Measurements from ENCODE around the gene CBFA2T3.
"Not testable (repeated sequence)": the region's sequence is repeated elsewhere in the genome, so short reads cannot be mapped to it uniquely, and the experiment has no call there.

The CBFA2T3 gene

DNA sequence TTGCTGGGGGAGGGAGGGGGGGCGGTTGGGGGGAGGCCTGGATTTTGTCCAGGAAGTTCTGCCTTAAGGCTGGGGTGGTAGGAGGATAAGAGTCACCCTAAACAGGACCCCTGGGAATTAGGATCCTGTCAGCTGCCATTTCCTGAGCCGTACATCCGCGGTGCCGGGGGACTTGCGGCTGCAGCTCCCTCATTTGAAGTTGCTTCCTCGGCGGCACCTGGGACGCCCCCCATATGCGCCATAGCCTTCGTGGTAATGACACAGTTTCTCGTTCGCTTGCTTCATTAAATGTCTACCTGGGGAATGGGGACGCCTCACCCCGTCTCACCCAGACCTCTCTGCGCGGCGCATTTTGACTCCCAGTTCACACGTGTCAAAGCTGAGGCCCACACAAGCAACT lies 55.4 kb downstream of the CBFA2T3 start:
- H3K4me1 ChIP-seq (ENCODE audit: insufficient read depth, insufficient read length): peaks cover 47% of the 10 kb centered on the region
- no peak for TF ChIP-seq YY1 (IDR thresholded peaks at IDR 0.05; ENCODE audit: insufficient read depth, insufficient read length)
- TF ChIP-seq ZNF274 (IDR thresholded peaks at IDR 0.05; ENCODE audit: low read depth, low read length): no peak
- no peak for TF ChIP-seq SUZ12 (IDR thresholded peaks at IDR 0.05; ENCODE audit: extremely low read depth, insufficient read depth, insufficient read length)
- DNase-seq (ENCODE audit: low read depth, low spot score): no peak

DNA sequence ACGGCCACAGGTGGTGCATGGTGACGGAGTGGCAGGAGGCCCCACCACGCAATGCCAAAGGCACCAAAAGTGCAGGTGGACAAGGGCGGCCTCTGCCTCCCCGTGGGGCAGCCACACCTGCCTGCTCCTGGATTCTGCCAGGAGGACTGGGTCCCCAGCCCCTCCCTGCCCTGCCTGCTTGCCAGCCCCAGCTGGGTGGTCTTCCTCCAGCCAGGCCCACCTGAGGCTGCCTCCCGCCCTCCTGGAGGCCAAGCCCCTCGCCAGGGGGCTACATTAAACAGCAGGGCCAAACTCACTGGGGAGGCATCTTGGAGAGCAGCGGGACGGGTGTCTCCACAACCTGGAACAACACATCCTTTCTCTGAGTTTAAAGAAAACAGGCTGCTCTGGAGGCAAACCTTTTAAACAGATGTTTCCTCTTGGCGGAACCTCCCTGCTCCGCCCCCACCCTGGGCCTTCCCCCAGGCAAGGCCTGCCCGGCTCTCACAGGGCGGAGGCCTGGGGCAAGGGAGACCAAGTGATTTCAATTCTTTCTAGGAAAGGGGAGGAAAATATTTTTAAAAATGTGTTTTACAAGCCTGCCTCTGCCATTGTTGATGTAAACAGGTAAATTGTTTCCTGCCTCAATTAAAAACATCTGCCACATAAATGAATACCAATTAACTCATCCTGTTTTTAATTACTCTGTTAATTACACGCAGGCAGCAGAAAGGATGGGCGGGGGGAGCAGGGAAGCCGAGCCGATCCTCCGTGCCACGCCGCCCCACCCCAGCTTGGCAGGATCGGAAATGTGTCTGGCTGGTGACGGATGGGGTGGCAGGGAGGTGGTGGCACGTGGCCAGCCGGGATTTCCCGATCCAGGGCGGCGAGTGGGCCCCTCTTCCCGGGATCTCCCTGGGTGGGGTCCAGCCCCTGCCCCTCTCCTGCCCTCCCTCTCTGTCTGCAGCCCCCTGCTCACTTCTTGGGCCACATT lies 56.1 kb downstream of the CBFA2T3 start:
- peaks cover 2% of the 10 kb centered on the region for H3K27me3 ChIP-seq (ENCODE audit: insufficient read depth, insufficient read length)
- H3K36me3 ChIP-seq (ENCODE audit: insufficient read depth, insufficient read length, low read length): no peaks in the 10 kb centered on the region
- TF ChIP-seq YY1 (IDR thresholded peaks at IDR 0.05; ENCODE audit: insufficient read depth, insufficient read length) (no peak), SUZ12 (IDR thresholded peaks at IDR 0.05; ENCODE audit: extremely low read depth, insufficient read depth, insufficient read length) (no peak), ZNF274 (IDR thresholded peaks at IDR 0.05; ENCODE audit: low read depth, low read length) (no peak)
- H3K4me1 ChIP-seq (ENCODE audit: insufficient read depth, insufficient read length): peaks cover 46% of the 10 kb centered on the region
- peaks cover 20% of the 10 kb centered on the region for H3K9me3 ChIP-seq (ENCODE audit: insufficient read depth, low read length)
- no peak overlapping the region for H3K9ac ChIP-seq (ENCODE audit: insufficient read length, low read depth)
- H3K4me3 ChIP-seq (ENCODE audit: insufficient read length, low read depth): no peak overlapping the region
- no peak for DNase-seq (ENCODE audit: low read depth, low spot score)

More for the DNA sequence above, 55.4 kb downstream of the CBFA2T3 start:
- peaks cover 20% of the 10 kb centered on the region for H3K9me3 ChIP-seq (ENCODE audit: insufficient read depth, low read length)
- peaks cover 5% of the 10 kb centered on the region for H3K27me3 ChIP-seq (ENCODE audit: insufficient read depth, insufficient read length)
- H3K36me3 ChIP-seq (ENCODE audit: insufficient read depth, insufficient read length, low read length): no peaks in the 10 kb centered on the region
- H3K9ac ChIP-seq (ENCODE audit: insufficient read length, low read depth): no peak overlapping the region
- no peak overlapping the region for H3K4me3 ChIP-seq (ENCODE audit: insufficient read length, low read depth)

DNA sequence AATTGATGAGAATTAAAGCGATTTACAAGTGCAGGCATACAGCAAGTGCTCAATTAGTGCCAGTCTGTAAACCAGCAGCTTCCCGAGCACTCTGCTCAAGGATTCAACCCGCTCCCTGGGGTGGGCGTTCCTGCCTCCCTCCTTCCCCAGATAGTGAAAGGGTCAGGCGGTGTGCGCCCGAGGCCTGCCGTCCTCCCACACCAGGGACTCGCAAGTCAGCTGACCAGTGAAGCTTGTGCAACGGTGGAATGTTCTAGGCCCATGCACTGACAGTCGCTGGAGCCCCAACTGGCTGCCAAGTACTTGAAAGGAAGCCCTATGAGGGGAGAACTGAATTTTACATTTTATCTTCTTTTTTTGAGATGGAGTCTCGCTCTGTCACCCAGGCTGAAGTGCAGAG lies 57.1 kb downstream of the CBFA2T3 start:
- no peaks in the 10 kb centered on the region for H3K27me3 ChIP-seq (ENCODE audit: insufficient read depth, insufficient read length)
- H3K4me1 ChIP-seq (ENCODE audit: insufficient read depth, insufficient read length): peaks cover 40% of the 10 kb centered on the region
- no peak overlapping the region for H3K4me3 ChIP-seq (ENCODE audit: insufficient read length, low read depth)
- peaks cover 20% of the 10 kb centered on the region for H3K9me3 ChIP-seq (ENCODE audit: insufficient read depth, low read length)
- no peak for DNase-seq (ENCODE audit: low read depth, low spot score)
- no peak overlapping the region for H3K9ac ChIP-seq (ENCODE audit: insufficient read length, low read depth)
- no peak for TF ChIP-seq SUZ12 (IDR thresholded peaks at IDR 0.05; ENCODE audit: extremely low read depth, insufficient read depth, insufficient read length)
- TF ChIP-seq YY1 (IDR thresholded peaks at IDR 0.05; ENCODE audit: insufficient read depth, insufficient read length): no peak
- no peak for TF ChIP-seq ZNF274 (IDR thresholded peaks at IDR 0.05; ENCODE audit: low read depth, low read length)
- H3K36me3 ChIP-seq (ENCODE audit: insufficient read depth, insufficient read length, low read length): no peaks in the 10 kb centered on the region

DNA sequence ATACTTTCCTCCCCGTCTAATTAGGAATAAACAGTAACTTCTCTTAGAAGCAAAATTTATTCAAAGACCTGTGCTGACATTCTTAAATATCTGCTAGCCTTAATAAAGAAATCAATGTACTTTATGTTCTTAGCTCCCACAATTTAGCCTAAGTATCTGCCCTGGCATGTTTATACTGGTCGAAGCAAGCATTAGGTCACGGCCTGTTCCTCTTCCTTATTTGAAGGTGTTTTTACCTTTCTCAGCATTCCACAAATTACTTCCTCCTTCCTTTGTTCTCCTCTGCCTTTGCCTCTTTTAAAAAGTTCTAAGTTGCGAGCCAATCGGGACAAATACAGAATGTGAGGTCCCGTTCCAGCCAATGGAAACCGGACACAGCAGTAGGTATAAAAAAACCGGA lies 58.1 kb downstream of the CBFA2T3 start:
- not testable (repeated sequence) for H3K9ac ChIP-seq (ENCODE audit: insufficient read length, low read depth)

DNA sequence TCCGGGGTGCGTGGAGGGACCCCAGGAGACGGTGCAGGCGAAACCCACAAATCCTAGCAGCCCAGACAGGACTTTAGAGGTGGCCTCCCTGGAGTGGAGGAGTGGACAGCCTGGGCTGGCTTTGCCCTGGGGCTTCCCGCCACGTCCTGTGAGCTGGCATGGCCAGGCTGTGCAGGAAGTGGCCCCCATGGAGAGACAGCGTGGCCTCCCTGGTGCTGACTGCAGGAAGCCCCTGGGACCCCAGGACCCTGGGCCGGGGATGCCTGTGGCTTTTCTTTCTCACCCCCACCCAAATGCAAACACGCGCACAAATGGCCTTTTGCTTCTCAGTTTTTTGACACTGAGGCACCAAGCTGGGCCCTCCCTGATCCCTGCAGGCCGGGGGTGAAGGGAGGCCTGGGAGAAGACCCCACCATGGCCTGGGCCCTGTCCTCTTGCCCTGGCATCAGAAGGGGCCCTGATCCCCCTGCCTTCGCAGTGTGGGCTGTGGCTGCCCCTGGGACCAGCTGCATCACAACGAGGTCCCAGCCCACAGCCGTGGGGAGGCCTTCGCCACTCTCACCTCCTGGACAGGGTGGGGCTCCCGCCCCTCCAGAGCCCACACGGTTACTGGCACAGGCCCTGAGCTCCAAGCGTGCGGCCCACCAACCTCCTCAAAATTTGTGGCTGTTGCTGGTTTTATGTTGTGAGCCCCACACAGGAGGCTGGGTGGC lies 58.9 kb downstream of the CBFA2T3 start:
- DNase-seq (ENCODE audit: low read depth, low spot score): no peak
- Histone ChIP-seq H3K4me1 (ENCODE audit: insufficient read depth, insufficient read length) (peaks cover 25% of the 10 kb centered on the region), H3K9ac (ENCODE audit: insufficient read length, low read depth) (no peak overlapping the region), H3K9me3 (ENCODE audit: insufficient read depth, low read length) (peaks cover 24% of the 10 kb centered on the region), H3K27me3 (ENCODE audit: insufficient read depth, insufficient read length) (no peaks in the 10 kb centered on the region), H3K4me3 (ENCODE audit: insufficient read length, low read depth) (no peak overlapping the region), H3K36me3 (ENCODE audit: insufficient read depth, insufficient read length, low read length) (no peaks in the 10 kb centered on the region)
- TF ChIP-seq ZNF274 (IDR thresholded peaks at IDR 0.05; ENCODE audit: low read depth, low read length) (no peak), YY1 (IDR thresholded peaks at IDR 0.05; ENCODE audit: insufficient read depth, insufficient read length) (no peak), SUZ12 (IDR thresholded peaks at IDR 0.05; ENCODE audit: extremely low read depth, insufficient read depth, insufficient read length) (no peak)

More for the DNA sequence above, 58.1 kb downstream of the CBFA2T3 start:
- H3K4me3 ChIP-seq (ENCODE audit: insufficient read length, low read depth); H3K36me3 ChIP-seq (ENCODE audit: insufficient read depth, insufficient read length, low read length); H3K27me3 ChIP-seq (ENCODE audit: insufficient read depth, insufficient read length); DNase-seq (ENCODE audit: low read depth, low spot score): not testable (repeated sequence)
- peaks cover 20% of the 10 kb centered on the region for H3K9me3 ChIP-seq (ENCODE audit: insufficient read depth, low read length)
- H3K4me1 ChIP-seq (ENCODE audit: insufficient read depth, insufficient read length): peaks cover 32% of the 10 kb centered on the region

DNA sequence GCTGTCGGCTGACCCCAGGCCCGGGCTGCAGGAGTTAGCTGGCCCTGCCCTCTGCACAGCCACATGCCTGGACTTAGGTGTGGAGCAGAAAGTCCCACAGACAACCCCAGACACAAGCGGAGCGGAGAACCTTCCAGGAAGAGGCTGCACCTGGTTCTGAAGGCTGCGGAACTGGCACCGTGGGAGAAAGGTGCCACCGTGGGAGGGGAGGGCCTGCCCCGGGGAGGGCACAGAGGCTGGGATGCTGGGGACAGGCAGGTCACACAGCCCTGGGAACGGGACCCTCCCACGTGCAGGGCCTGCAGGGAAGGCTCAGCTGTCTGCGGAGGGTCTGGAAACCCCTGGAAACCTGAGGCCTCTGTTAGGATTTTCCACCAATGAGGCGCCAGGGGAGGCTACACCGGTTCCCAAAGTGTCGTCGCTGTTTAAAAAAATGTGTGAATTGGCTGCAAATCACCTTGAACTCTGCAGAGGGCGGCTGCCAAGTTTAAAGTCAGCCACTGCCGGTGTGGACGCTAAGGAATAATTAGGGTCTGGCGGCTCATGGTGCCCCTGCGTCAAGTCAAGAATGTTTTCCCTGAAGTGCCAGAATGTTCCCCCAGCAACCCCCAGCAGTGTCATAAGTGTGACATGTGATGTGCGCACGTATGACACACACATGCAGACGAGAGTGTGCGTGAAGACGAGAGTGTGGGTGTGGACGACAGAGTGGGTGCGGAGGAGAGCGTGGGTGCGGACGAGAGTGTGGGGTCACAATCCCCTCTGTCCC lies 59.7 kb downstream of the CBFA2T3 start:
- TF ChIP-seq YY1 (IDR thresholded peaks at IDR 0.05; ENCODE audit: insufficient read depth, insufficient read length) (no peak), ZNF274 (IDR thresholded peaks at IDR 0.05; ENCODE audit: low read depth, low read length) (no peak), SUZ12 (IDR thresholded peaks at IDR 0.05; ENCODE audit: extremely low read depth, insufficient read depth, insufficient read length) (no peak)
- Histone ChIP-seq H3K27me3 (ENCODE audit: insufficient read depth, insufficient read length) (no peaks in the 10 kb centered on the region), H3K36me3 (ENCODE audit: insufficient read depth, insufficient read length, low read length) (no peaks in the 10 kb centered on the region), H3K9me3 (ENCODE audit: insufficient read depth, low read length) (peaks cover 25% of the 10 kb centered on the region), H3K4me1 (ENCODE audit: insufficient read depth, insufficient read length) (peaks cover 31% of the 10 kb centered on the region), H3K4me3 (ENCODE audit: insufficient read length, low read depth) (no peak overlapping the region), H3K9ac (ENCODE audit: insufficient read length, low read depth) (no peak overlapping the region)
- no peak for DNase-seq (ENCODE audit: low read depth, low spot score)
